KOPT-K1 (cell line): Measurements from ENCODE around the gene ZSCAN16.
"Not testable (repeated sequence)": the region's sequence is repeated elsewhere in the genome, so short reads cannot be mapped to it uniquely, and the experiment has no call there.

Experiments
- H3K27ac ChIP-seq: fragments of 200-600 bp; sonication (generic); 2 replicates; pipeline ENCODE4 v1.5.1; 2016; ENCODE audit warnings: antibody characterized with exemption, mild to moderate bottlenecking, low read depth, low read length; ENCODE audit not compliant: poor library complexity, severe bottlenecking
- H3K36me3 ChIP-seq: fragments of 200-600 bp; sonication (generic); 2 replicates; pipeline ENCODE4 v1.5.1; 2017; ENCODE audit warnings: antibody characterized with exemption, mild to moderate bottlenecking, low read length, moderate library complexity; ENCODE audit not compliant: insufficient read depth
- H3K9me3 ChIP-seq: fragments of 200-600 bp; sonication (generic); 2 replicates; pipeline ENCODE4 v1.5.1; 2017; ENCODE audit warnings: antibody characterized with exemption, low read length, mild to moderate bottlenecking; ENCODE audit not compliant: insufficient read depth, poor library complexity, severe bottlenecking

The ZSCAN16 gene

GRCh38 chr6:28115799-28116198 is 8.6 kb upstream of the ZSCAN16 start:
- H3K27ac ChIP-seq, result no peak overlapping the region
- peaks cover 75% of the 10 kb centered on the region for H3K36me3 ChIP-seq
- no peaks in the 10 kb centered on the region for H3K9me3 ChIP-seq

- Histone ChIP-seq H3K27ac (no peak overlapping the region), H3K36me3 (peaks cover 92% of the 10 kb centered on the region), H3K9me3 (no peaks in the 10 kb centered on the region)
These were observed 6.9 kb upstream of the ZSCAN16 start for GRCh38 chr6:28117386-28118050.

- Histone ChIP-seq H3K27ac (no peak overlapping the region), H3K36me3 (peaks cover 98% of the 10 kb centered on the region)
These were observed 6.2 kb upstream of the ZSCAN16 start for GRCh38 chr6:28118217-28118616.

GRCh38 chr6:28121876-28122275 is 2.5 kb upstream of the ZSCAN16 start:
- H3K27ac ChIP-seq, result no peak overlapping the region
- no peaks in the 10 kb centered on the region for H3K9me3 ChIP-seq
- peaks cover 95% of the 10 kb centered on the region for H3K36me3 ChIP-seq

More at GRCh38 chr6:28118217-28118616, 6.2 kb upstream of the ZSCAN16 start:
- no peaks in the 10 kb centered on the region for H3K9me3 ChIP-seq

- H3K36me3 ChIP-seq, result peaks cover 95% of the 10 kb centered on the region
- H3K9me3 ChIP-seq, H3K27ac ChIP-seq: not testable (repeated sequence)
These were observed 2.1 kb upstream of the ZSCAN16 start for GRCh38 chr6:28122283-28122682.

- no peak overlapping the region for H3K27ac ChIP-seq
- H3K36me3 ChIP-seq, result peaks cover 92% of the 10 kb centered on the region
These were observed 553 bp downstream of the ZSCAN16 start for GRCh38 chr6:28124971-28125353.

GRCh38 chr6:28125401-28125800 is 992 bp downstream of the ZSCAN16 start:
- no peak overlapping the region for H3K27ac ChIP-seq
- H3K36me3 ChIP-seq, result peaks cover 92% of the 10 kb centered on the region
- no peaks in the 10 kb centered on the region for H3K9me3 ChIP-seq

More at GRCh38 chr6:28124971-28125353, 553 bp downstream of the ZSCAN16 start:
- no peaks in the 10 kb centered on the region for H3K9me3 ChIP-seq

- Histone ChIP-seq H3K27ac (no peak overlapping the region), H3K36me3 (peaks cover 47% of the 10 kb centered on the region), H3K9me3 (no peaks in the 10 kb centered on the region)
These were observed 9.6 kb downstream of the ZSCAN16 start for GRCh38 chr6:28134015-28134414.

GRCh38 chr6:28134716-28135115 is 10.3 kb downstream of the ZSCAN16 start:
- no peak overlapping the region for H3K27ac ChIP-seq
- H3K36me3 ChIP-seq, result peaks cover 43% of the 10 kb centered on the region
- H3K9me3 ChIP-seq, result no peaks in the 10 kb centered on the region

- Histone ChIP-seq H3K27ac (peak overlapping the region; percentile 87), H3K9me3 (no peaks in the 10 kb centered on the region), H3K36me3 (peaks cover 36% of the 10 kb centered on the region)
These were observed 11.0 kb downstream of the ZSCAN16 start for GRCh38 chr6:28135393-28135792.

- Histone ChIP-seq H3K36me3 (peaks cover 27% of the 10 kb centered on the region), H3K9me3 (no peaks in the 10 kb centered on the region), H3K27ac (peak overlapping the region; percentile 87)
These were observed 12.4 kb downstream of the ZSCAN16 start for GRCh38 chr6:28136585-28137504.

- H3K27ac ChIP-seq, result peak overlapping the region; percentile 87
- H3K9me3 ChIP-seq, result no peaks in the 10 kb centered on the region
- H3K36me3 ChIP-seq, result peaks cover 23% of the 10 kb centered on the region
These were observed 13.1 kb downstream of the ZSCAN16 start for GRCh38 chr6:28137505-28137981.

GRCh38 chr6:28139860-28140543 is 15.6 kb downstream of the ZSCAN16 start:
- Histone ChIP-seq H3K9me3 (no peaks in the 10 kb centered on the region), H3K27ac (peak overlapping the region; percentile 56), H3K36me3 (peaks cover 12% of the 10 kb centered on the region)

- H3K9me3 ChIP-seq, result no peaks in the 10 kb centered on the region
- peak overlapping the region; percentile 56 for H3K27ac ChIP-seq
- H3K36me3 ChIP-seq, result peaks cover 17% of the 10 kb centered on the region
These were observed 16.2 kb downstream of the ZSCAN16 start for GRCh38 chr6:28140616-28141015.
